Endothelial cell (in vitro differentiated cells): ENCODE results near the gene FXYD7. TPM values are rescaled to one million over a fixed set of nuclear protein-coding genes. Genes with fewer than 3 reads are reported as not detected.

Experiments
- DNase-seq: peaks from one replicate; pipeline ENCODE4 v3.0.0; 2021; ENCODE audit warnings: low spot score
- H3K27ac Mint-ChIP-seq: one replicate; pipeline ENCODE4 v1.8.0; 2021; ENCODE audit warnings: mixed read lengths, inconsistent platforms; ENCODE audit not compliant: unreplicated experiment
- H3K27me3 Mint-ChIP-seq: one replicate; pipeline ENCODE4 v1.8.0; 2021; ENCODE audit warnings: mild to moderate bottlenecking, moderate library complexity, mixed read lengths, inconsistent platforms; ENCODE audit not compliant: unreplicated experiment
- H3K36me3 Mint-ChIP-seq: one replicate; pipeline ENCODE4 v1.8.0; 2021; ENCODE audit warnings: mild to moderate bottlenecking, low read depth, mixed read lengths, inconsistent platforms; ENCODE audit not compliant: unreplicated experiment
- H3K4me1 Mint-ChIP-seq: one replicate; pipeline ENCODE4 v1.8.0; 2021; ENCODE audit warnings: mild to moderate bottlenecking, mixed read lengths, inconsistent platforms; ENCODE audit not compliant: unreplicated experiment
- H3K4me3 Mint-ChIP-seq: one replicate; pipeline ENCODE4 v1.8.0; 2021; ENCODE audit warnings: mild to moderate bottlenecking, mixed read lengths, inconsistent platforms; ENCODE audit not compliant: unreplicated experiment
- H3K9me3 Mint-ChIP-seq: one replicate; pipeline ENCODE4 v1.8.0; 2021; ENCODE audit warnings: mixed read lengths, inconsistent platforms; ENCODE audit not compliant: unreplicated experiment
- CTCF ChIP-seq: fragments of 200-600 bp; sonication (generic); IDR thresholded peaks from one replicate; pipeline ENCODE4 v1.5.0; 2021; ENCODE audit warnings: antibody characterized with exemption; ENCODE audit not compliant: unreplicated experiment
- total RNA-seq: library from RNA; stranded (reverse); fragmentation: NEBNext Ultra II Directional; extraction: Animal tissue kit (Norgen Biotek cat#: 25700); gene quantifications from one replicate; pipeline ENCODE4 v1.2.1, GENCODE V29; 2021; ENCODE audit not compliant: unreplicated experiment

FXYD7 gene
- total RNA-seq, 1 donor from 2014 or later: 0.67 TPM

GRCh38 chr19:35140207-35140961 lies 2.7 kb upstream of the FXYD7 start:
- Mint-ChIP-seq H3K4me3 (no peak overlapping the region), H3K4me1 (peaks cover 5% of the 10 kb centered on the region)

GRCh38 chr19:35140962-35141836 lies 1.9 kb upstream of the FXYD7 start:
- Mint-ChIP-seq H3K9me3 (no peaks in the 10 kb centered on the region), H3K27me3 (peaks cover 10% of the 10 kb centered on the region), H3K27ac (no peak overlapping the region), H3K4me3 (no peak overlapping the region), H3K36me3 (no peaks in the 10 kb centered on the region), H3K4me1 (peaks cover 5% of the 10 kb centered on the region)
- TF ChIP-seq CTCF: no peak
- DNase-seq: peak; percentile 93

More at GRCh38 chr19:35140207-35140961, 2.7 kb upstream of the FXYD7 start:
- Mint-ChIP-seq H3K36me3 (no peaks in the 10 kb centered on the region), H3K27me3 (peaks cover 10% of the 10 kb centered on the region), H3K9me3 (no peaks in the 10 kb centered on the region), H3K27ac (no peak overlapping the region)
- no peak for DNase-seq
- no peak for TF ChIP-seq CTCF

DNA sequence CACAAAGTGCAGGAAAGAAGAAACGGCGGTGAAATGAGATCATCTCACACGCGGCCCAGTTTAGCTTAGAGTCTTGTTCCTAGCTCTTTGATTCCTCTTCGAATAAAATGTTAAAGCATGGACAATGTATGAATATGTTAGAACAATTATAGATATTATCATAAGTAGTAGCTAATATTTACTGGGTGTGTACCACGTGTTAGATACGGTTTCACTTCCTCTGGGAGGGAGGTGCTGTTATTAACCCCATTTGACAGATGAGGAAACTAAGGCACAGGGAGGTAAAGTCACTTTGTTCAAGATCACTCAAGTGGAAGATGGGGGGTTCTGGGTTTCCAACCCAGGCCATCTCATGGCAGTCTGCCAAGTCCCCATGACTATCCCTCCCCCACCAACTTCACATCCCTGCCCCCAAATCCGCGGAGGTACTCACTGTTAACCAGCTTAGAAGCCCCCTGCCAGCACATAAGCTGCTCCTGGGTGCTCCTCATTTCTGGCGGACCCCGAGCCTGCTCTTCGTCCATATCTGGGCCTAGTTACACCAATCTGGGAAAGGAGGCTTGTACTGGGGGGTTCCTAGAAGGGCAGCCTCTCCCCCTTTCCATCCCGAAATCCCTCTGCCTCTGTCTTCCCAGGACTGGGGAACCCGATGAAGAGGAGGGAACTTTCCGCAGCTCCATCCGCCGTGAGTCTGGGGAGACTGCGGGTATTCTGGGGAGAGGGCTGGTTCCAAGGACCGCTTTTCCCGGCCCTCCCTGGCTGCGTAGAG lies 1.0 kb upstream of the FXYD7 start:
- H3K27ac Mint-ChIP-seq: no peak overlapping the region
- DNase-seq: no peak

DNA sequence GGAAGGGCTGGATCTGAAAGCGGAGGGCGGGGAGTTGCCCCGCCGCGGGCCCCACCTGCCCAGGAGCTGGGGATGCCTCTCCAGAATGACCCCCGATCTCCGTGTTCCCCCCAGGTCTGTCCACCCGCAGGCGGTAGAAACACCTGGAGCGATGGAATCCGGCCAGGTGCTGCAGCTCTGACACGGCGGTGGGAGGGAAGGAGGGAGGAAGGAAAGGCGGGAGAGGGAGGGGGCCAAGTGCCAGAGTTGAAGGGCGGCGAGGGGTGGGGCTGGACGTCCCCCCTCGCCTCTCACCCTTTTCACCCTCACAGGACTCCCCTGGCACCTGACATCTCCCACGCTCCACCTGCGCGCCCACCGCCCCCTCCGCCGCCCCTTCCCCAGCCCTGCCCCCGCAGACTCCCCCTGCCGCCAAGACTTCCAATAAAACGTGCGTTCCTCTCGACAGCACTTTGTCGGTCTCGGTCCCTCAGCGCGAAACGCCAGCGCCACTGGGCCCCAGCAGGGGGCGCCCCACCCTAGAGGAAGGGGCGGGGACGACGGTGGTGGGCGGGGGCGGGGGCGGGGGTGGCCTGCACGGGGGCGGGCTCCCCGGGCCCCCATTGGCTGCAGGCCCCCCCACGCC lies 337 bp upstream of the FXYD7 start:
- DNase-seq: peak; percentile 72
- Mint-ChIP-seq H3K27ac (no peak overlapping the region), H3K4me3 (peak overlapping the region; percentile 42), H3K27me3 (peaks cover 7% of the 10 kb centered on the region), H3K9me3 (no peaks in the 10 kb centered on the region), H3K4me1 (peaks cover 5% of the 10 kb centered on the region), H3K36me3 (no peaks in the 10 kb centered on the region)
- peak; percentile 81 for TF ChIP-seq CTCF

More for the DNA sequence above, 1.0 kb upstream of the FXYD7 start:
- TF ChIP-seq CTCF: no peak
- peaks cover 5% of the 10 kb centered on the region for H3K4me1 Mint-ChIP-seq
- peak overlapping the region; percentile 42 for H3K4me3 Mint-ChIP-seq
- H3K36me3 Mint-ChIP-seq: no peaks in the 10 kb centered on the region
- no peaks in the 10 kb centered on the region for H3K9me3 Mint-ChIP-seq
- peaks cover 10% of the 10 kb centered on the region for H3K27me3 Mint-ChIP-seq
